Right renal cortex interstitium (tissue), 3 donors: ENCODE data around the gene CPB2. TPM values are rescaled to one million over a fixed set of nuclear protein-coding genes. Genes with fewer than 3 reads are reported as not detected.

Experiments used
- DNase-seq, 3 donors: peaks; one replicate each; pipeline ENCODE4 v3.0.0-alpha.2; 2013; ENCODE audit warnings: low read depth in 3 of 3, low spot score in 2 of 3
- polyA plus RNA-seq, 3 donors: library from polyadenylated mRNA; unstranded; fragments of 120-200 nt; gene quantifications; one replicate each; pipeline ENCODE4 v1.2.1, GENCODE V29; 2013; ENCODE audit not compliant: insufficient read length in 3 of 3

CPB2 gene
- polyA plus RNA-seq, 3 donors = 0.15 to 0.19 (median 0.18) TPM

- no peak for DNase-seq
These were observed 98.0 kb downstream of the CPB2 start for GRCh38 chr13:46006688-46007452.

DNA sequence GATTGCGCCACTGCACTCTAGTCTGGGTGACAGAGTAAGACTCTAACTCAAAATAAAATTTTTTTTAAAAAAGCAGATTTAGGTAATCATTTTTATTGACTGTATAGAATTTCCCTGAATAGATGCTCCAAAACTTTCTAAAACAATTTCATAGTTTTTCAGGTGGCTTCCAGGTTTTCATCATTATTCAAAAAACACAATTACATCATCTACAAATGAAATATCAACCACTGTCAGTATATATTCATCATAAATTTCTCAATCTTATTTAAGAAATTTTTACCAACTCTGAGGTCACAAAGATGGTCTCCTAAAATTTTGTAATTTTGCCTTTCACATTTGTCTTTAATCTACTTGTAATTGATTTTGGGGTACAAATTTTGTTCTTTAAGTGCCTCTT lies 100.3 kb downstream of the CPB2 start:
- DNase-seq = no peak

Other genes starting within 250 kb of the CPB2 start
- 10 to 100 TPM; 70.1 to 83.0 (median 73.2) TPM for gene ZC3H13, start 52.3 kb downstream of the CPB2 start, polyA plus RNA-seq
- gene LCP1, start 77.1 kb upstream of the CPB2 start, polyA plus RNA-seq = 10 to 100 TPM; 12.2 to 13.1 (median 12.5) TPM
- under 1 TPM; 0.08 to 0.39 (median 0.11) TPM for gene LRRC63, start 106.9 kb upstream of the CPB2 start, polyA plus RNA-seq